ENCODE results near the gene GUCY2C.

The GUCY2C gene

GRCh38 chr12:14618983-14619382 lies 77.4 kb downstream of the GUCY2C start:
- Histone ChIP-seq H3K36me3 (ENCODE audit: insufficient read depth) (no peaks in the 10 kb centered on the region), H3K4me1 (ENCODE audit: low read depth, poor library complexity, severe bottlenecking) (no peaks in the 10 kb centered on the region), H3K27ac (no peak overlapping the region), H4K20me1 (ENCODE audit: insufficient read depth) (no peaks in the 10 kb centered on the region), H3K4me3 (IDR thresholded peaks at IDR 0.05; ENCODE audit: insufficient read depth, low read depth, low read length) (no peak overlapping the region), H3K4me2 (no peak overlapping the region), H2AFZ (ENCODE audit: low read depth) (no peak overlapping the region), H3K79me2 (ENCODE audit: insufficient read depth, low read depth) (no peaks in the 10 kb centered on the region), H3K27me3 (ENCODE audit: insufficient read depth, low read depth) (no peaks in the 10 kb centered on the region), H3K9ac (no peak overlapping the region)
- no peak for TF ChIP-seq CTCF (conservative IDR thresholded peaks at IDR 0.05; ENCODE audit: low read depth, low read length)

GRCh38 chr12:14614704-14615121 lies 81.7 kb downstream of the GUCY2C start:
- no peaks in the 10 kb centered on the region for H3K27me3 ChIP-seq (ENCODE audit: insufficient read depth, low read depth)
- H3K4me1 ChIP-seq (ENCODE audit: low read depth, poor library complexity, severe bottlenecking) = no peaks in the 10 kb centered on the region
- H3K36me3 ChIP-seq (ENCODE audit: insufficient read depth) = no peaks in the 10 kb centered on the region
- TF ChIP-seq CTCF (conservative IDR thresholded peaks at IDR 0.05; ENCODE audit: low read depth, low read length) = no peak
- no peak overlapping the region for H2AFZ ChIP-seq (ENCODE audit: low read depth)
- H4K20me1 ChIP-seq (ENCODE audit: insufficient read depth) = no peaks in the 10 kb centered on the region
- H3K4me2 ChIP-seq = no peak overlapping the region
- H3K4me3 ChIP-seq (IDR thresholded peaks at IDR 0.05; ENCODE audit: insufficient read depth, low read depth, low read length) = no peak overlapping the region
- H3K79me2 ChIP-seq (ENCODE audit: insufficient read depth, low read depth) = no peaks in the 10 kb centered on the region
- H3K9ac ChIP-seq = no peak overlapping the region
- no peak overlapping the region for H3K27ac ChIP-seq

- no peak overlapping the region for H3K27ac ChIP-seq
- H3K9ac ChIP-seq = no peak overlapping the region
- no peak overlapping the region for H3K4me2 ChIP-seq
These were observed 82.7 kb downstream of the GUCY2C start for GRCh38 chr12:14613718-14614117.

GRCh38 chr12:14612898-14613445 lies 83.4 kb downstream of the GUCY2C start:
- no peaks in the 10 kb centered on the region for H3K27me3 ChIP-seq (ENCODE audit: insufficient read depth, low read depth)
- no peak overlapping the region for H2AFZ ChIP-seq (ENCODE audit: low read depth)
- no peak overlapping the region for H3K4me2 ChIP-seq

More at GRCh38 chr12:14613718-14614117, 82.7 kb downstream of the GUCY2C start:
- no peak overlapping the region for H2AFZ ChIP-seq (ENCODE audit: low read depth)
- H3K36me3 ChIP-seq (ENCODE audit: insufficient read depth) = no peaks in the 10 kb centered on the region
- H3K4me3 ChIP-seq (IDR thresholded peaks at IDR 0.05; ENCODE audit: insufficient read depth, low read depth, low read length) = no peak overlapping the region
- no peaks in the 10 kb centered on the region for H3K4me1 ChIP-seq (ENCODE audit: low read depth, poor library complexity, severe bottlenecking)
- H3K27me3 ChIP-seq (ENCODE audit: insufficient read depth, low read depth) = no peaks in the 10 kb centered on the region
- no peak for TF ChIP-seq CTCF (conservative IDR thresholded peaks at IDR 0.05; ENCODE audit: low read depth, low read length)
- no peaks in the 10 kb centered on the region for H3K79me2 ChIP-seq (ENCODE audit: insufficient read depth, low read depth)
- no peaks in the 10 kb centered on the region for H4K20me1 ChIP-seq (ENCODE audit: insufficient read depth)

More at GRCh38 chr12:14612898-14613445, 83.4 kb downstream of the GUCY2C start:
- no peaks in the 10 kb centered on the region for H3K4me1 ChIP-seq (ENCODE audit: low read depth, poor library complexity, severe bottlenecking)
- H4K20me1 ChIP-seq (ENCODE audit: insufficient read depth) = no peaks in the 10 kb centered on the region
- H3K36me3 ChIP-seq (ENCODE audit: insufficient read depth) = no peaks in the 10 kb centered on the region
- no peak overlapping the region for H3K27ac ChIP-seq
- no peak overlapping the region for H3K4me3 ChIP-seq (IDR thresholded peaks at IDR 0.05; ENCODE audit: insufficient read depth, low read depth, low read length)
- no peaks in the 10 kb centered on the region for H3K79me2 ChIP-seq (ENCODE audit: insufficient read depth, low read depth)
- no peak overlapping the region for H3K9ac ChIP-seq
- no peak for TF ChIP-seq CTCF (conservative IDR thresholded peaks at IDR 0.05; ENCODE audit: low read depth, low read length)

Measured in KMS-11 (cell line).